G401.6 (cell line): ENCODE data around the gene STRN4.
"Not testable (repeated sequence)": the region's sequence is repeated elsewhere in the genome, so short reads cannot be mapped to it uniquely, and the experiment has no call there.

ENCODE experiments used
- FAIRE-seq: peaks from 2 replicates; lab custom pipeline; 2012; peaks lifted over from hg19 to GRCh38; lab: Jason Lieb, UNC

Gene STRN4, protein sequence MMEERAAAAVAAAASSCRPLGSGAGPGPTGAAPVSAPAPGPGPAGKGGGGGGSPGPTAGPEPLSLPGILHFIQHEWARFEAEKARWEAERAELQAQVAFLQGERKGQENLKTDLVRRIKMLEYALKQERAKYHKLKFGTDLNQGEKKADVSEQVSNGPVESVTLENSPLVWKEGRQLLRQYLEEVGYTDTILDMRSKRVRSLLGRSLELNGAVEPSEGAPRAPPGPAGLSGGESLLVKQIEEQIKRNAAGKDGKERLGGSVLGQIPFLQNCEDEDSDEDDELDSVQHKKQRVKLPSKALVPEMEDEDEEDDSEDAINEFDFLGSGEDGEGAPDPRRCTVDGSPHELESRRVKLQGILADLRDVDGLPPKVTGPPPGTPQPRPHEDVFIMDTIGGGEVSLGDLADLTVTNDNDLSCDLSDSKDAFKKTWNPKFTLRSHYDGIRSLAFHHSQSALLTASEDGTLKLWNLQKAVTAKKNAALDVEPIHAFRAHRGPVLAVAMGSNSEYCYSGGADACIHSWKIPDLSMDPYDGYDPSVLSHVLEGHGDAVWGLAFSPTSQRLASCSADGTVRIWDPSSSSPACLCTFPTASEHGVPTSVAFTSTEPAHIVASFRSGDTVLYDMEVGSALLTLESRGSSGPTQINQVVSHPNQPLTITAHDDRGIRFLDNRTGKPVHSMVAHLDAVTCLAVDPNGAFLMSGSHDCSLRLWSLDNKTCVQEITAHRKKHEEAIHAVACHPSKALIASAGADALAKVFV

DNA sequence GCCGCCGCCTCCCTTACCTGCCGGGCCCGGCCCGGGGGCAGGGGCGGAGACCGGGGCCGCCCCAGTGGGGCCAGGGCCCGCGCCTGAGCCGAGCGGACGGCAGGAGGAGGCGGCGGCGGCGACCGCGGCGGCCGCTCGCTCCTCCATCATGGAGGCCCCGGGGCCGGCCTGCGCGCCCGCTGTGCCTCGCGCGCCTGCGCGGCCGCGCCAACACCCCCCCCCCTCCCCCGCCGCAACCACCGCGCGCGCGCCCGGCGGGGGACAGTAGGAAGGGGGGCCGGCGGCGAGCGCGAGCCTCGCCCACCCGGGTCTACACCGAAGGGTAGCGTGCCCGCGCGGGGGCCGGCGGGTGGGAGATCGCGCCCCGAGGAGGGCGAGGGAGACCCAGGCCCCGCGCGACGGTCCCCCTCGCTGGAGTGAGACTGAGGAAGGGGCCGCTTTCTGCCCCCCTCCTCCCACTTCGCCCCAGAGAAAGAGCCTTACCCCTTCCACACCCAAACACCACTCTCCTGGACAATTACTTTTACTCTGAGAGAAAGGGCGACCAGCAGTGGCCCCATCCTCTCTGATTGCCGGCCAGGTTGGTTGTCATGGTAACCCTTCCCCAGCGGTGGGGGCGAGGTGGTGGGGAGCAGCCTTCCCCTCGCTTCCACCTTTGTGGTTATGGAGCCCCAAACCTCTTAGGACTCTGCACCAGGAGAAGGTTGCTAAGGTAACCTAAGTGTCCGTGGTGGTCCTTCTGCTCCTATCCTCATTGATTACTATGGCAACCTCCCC is at the start of gene STRN4:
TSS of gene STRN4 (minus strand) at position 170 of the 777 bp plus-strand sequence. CDS start at position 150, 20 bp downstream.
- no peak for FAIRE-seq

DNA sequence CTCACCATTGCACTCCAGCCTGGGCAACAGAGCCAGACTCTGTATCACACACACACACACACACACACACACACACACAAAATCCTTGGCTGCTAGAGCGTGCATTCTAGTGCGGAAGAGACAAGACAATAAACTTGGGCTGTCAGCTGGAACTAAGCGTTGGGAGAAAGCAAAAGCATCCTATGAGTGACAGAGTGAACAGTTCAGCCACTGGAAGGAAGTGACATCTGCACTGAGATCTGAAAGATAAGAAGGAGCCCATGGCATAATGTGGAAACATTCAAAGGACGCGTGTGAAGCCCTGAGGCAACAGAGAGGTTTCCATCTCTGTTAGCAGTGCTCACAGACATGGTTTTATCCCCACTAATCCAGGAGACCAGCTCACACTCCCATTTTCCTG is 45.7 kb upstream of the STRN4 start:
- no peak for FAIRE-seq

DNA sequence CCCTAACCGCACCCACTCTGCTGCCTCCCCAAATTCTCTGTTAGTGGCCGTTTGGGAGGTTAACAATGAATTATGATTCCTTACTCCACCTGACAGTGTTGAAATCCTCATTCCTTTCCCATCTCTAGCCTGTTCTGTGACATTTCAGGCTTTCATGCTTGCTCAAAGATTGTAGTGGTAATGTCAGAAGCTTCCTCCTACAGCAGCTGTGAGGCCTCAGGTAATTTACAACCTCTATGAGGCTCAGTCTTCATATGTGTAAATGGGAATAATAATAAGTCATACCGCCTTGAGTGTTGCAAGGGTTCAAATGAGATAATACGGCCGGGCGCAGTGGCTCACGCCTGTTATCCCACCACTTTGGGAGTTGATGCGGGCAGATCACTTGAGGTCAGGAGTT is 43.1 kb upstream of the STRN4 start:
- no peak for FAIRE-seq

DNA sequence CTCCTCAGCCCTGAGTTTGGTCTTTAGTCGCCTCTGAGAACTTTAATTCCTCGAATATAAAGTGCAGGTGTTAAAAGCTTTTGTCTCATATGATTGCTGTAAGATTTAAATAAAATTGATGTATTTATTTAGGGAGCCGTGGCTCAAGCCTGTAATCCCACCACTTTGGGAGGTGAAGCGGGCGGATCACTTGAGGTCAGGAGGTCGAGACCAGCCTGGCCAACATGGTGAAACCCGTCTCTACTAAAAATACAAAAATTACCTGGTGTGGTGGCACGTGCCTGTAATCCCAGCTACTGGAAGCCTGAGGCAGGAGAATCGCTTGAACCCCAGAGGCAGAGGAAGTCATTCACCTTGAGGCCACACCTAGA is 42.7 kb upstream of the STRN4 start:
- no peak for FAIRE-seq

DNA sequence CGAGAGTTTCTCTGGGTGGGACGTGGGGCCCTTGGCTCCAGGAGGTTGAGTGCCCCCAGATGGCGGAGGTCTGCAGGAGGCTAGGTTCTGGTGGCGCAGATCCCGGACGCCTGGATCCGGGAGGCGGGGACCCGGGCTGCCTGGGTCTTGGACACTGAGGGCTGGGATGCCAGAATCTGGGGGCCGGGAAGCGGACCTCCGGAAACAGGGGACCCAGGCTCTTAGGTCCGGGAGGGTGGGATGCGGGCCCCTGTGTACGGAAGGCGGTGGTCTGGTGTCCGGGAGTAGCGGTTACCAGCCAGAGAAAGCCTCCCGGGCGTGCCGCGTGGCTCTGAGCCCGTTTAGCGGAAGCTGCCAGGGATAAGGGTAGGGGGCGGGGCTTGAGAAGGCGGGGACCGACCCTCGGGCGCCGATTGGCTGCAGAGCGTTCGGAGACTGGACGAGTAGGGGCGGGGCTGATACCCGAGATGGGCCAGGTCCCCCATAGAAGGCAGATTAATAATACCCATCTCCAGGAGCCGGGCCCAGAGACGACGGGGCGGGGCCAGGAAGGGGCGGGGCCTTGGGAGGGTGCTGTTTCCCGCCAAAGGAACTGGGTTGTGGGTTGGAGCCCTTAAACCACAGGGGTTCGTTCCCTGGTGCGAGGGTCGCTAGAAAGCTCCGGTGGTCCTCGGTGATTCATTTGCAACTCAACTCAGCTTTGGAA is 42.2 kb upstream of the STRN4 start, which contains the start of gene SLC1A5:
TSS of gene SLC1A5 (minus strand) at position 333 of the 706 bp plus-strand sequence. CDS start 629 bp downstream, outside the sequence.
- peak; percentile 94 for FAIRE-seq

DNA sequence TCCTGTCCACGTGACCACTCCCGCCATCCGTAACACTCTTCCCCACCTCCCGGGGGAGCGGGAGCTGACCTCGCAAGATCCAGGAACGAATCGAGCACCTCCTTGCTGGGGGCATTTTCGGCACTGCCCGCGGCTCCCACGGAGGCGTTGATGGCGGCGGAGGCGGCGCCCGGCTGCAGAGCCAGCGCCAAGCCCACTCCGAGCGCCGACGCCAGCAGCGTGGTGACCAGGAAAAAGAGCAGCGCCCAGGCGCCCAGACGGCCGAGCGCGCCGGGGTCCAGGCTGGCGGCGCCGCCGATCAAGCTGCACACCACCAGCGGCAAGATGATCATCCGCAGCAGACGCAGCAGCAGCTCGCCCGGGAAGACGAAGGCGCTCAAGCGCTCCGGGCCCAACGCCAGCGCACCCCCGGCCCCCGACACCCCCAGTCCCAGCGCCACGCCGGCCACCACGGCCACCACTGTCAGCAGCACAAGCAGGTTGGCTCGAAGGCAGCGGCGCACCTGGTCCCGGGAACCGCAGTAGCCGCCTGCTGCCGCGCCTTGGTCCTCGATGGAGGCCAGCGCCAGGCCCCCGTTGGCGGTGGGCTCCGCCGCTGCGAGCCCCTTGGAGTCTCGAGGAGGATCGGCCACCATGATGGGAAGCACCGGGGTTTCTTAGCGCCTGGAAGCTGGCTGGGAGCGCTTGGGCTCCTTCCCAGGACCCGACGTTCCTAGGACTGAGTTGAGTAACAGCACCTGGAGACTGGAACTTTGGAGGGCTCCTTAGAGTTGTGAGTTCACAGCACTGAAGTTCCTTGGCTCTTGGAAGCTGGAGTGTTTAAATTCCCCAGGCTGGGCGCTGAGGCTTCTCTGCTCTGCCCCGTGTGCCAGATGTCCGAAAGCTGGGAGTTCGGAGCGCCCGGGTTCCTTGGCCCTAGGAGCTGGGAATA is 41.3 kb upstream of the STRN4 start:
- no peak for FAIRE-seq

DNA sequence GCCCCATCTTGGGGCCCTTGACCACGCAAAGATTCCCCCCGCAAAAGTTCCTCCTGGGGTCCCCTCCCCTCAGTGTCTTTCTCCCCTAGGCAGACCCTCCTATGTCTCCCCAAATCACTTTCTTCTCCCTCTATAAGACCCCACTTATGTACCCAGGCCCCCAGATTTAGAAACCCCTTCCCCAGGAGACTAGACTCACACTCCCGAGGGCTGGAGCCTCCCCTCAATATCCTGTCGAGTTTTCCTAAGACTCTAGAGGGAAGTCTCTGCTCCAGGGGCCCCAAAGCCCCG is 40.7 kb upstream of the STRN4 start:
- no peak for FAIRE-seq

DNA sequence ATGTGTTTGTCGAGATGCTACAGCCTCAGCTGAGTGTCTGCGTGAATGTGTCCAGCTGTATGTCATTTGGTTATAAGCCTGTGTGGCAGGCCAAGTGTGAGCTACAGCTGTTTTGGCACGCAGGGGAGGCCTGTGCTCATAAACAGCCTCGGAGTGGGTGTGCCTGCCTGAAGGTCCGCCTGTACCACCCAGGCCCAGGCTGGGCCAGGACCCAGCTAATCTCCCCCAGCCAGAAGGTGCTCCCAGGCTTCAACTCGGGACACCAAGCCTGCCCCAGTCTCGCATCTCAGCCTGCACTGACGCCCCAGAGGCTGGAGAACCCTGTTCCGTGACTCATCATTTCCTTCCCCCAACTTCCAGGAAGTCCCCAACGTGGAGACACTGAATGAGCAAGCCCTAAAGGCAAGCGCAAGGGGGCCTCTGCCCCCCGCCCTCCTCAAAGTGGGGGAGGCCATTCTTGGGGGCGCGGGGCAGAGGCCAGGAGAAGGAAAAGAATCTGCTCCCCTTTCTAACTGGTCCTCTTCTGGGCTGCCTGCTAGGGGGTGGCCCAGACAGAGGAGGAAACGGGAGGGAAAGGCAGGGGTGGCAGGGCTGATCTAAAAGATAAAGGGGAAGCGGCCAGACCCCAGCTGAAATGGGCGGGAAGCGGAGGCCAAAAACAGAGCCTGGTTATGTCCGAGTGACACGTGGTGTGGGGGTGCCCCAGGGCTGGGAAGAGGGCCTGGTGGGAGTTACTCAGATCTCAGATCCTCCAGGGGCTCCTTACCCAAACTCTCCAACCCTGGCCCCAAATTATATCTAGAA is 40.2 kb upstream of the STRN4 start:
- FAIRE-seq = no peak

DNA sequence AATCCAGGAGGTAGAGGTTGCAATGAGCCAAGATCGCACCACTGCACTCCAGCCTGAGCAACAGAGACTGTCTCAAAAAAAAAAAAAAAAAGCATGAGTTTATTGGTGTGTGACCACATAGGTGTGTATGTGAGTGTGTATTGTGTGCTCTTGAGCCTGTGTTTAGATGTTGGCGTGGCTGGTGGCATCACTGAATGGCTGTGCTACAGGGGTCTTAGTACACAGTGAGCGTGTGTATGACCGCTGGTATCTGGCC is 39.7 kb upstream of the STRN4 start:
- no peak for FAIRE-seq

DNA sequence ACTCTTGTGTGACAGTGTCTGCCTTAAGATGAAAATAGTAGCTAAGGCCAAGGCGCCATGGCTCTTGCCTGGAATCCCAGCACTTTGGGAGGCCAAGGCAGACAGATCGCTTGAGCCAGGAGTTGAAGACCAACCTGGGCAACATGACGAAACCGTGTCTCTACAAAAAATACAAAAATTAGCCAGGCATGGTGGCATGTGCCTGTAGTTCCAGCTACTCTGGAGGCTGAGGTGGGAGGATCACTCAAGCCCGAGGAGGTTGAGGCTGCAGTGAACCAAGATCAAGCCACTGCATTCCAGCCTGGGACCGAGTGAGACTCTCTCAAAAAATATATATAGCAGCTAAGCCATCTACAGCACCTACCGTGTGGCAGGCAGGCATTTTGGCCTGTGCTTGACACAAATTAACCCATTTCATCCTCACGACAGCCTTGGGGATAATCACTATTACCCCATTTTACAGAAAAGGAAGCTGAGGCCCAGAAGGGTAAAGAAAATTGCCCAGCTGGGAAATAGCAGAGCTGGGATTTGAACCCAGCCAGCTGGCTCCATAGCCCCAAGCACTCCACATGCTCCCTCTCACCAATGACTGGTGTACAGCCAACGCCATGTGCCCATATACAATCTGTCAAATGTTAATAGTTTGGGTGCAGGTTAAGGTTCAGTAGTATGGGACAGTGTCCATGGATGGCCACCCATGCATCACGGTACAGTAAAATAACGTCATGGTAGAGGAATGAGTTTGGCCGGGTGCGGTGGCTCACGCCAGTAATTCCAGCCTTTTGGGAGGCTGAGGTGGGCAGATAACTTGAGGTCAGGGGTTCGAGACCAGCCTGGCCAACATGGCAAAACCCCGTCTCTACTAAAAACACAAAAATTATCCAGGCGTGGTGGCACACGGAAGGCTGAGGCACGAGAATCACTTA is 39.1 kb upstream of the STRN4 start:
- FAIRE-seq = no peak

DNA sequence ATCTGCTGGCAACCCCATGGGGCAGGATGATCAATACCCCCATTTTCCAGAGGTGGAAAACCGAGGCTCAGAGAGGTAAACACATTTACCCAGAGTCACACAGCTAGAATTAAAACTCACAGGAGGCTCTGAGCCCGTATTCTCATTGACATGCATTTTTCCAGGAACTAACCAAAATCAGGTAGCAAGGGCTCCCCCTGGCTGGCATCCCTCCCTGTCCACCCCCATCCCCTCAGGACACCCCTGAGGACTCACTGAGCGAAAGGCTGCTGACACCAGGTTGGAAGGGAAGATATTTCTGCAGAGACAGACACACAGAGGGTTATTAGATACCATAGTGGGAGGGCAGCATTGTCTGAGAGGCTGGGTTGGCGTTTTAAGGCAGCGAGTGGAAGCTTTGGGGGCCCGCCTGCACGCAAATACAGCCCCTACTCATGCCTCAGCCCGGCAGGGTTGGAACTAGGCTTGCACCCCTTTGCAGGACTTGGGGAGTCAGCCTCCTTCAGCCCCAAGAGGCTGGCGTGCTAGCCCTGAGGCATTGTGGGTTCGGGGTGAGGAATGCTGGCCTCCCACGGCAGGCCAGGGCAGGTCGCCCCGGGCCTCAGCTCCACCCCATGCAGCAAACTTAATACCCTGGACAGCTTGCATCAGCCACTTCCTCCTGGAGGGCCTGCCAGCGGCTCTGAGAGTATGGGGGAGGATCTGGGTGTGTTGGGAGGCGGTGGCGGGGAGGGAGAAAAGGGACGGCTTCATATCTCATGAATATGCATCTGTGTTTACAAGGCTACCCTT is 38.2 kb upstream of the STRN4 start:
- no peak for FAIRE-seq

DNA sequence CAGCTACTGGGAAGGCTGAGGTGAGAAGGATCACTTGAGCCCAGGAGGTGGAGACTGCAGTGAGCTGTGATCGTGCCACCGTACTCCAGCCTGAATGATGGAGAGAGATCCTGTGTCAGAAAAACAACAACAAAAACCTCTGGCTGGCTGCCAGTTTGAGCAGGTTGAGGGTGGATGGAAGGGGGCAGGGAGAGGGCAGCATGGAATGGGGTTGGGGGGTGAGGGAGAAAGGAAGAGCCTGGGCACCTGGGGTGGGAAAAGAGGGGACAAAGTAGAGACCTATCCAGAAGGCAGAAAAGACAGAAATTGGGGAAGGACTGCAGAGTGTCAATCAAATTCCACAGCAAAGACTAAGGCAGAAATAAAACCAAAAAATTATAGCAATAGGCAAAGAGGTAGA is 37.4 kb upstream of the STRN4 start:
- FAIRE-seq = no peak

DNA sequence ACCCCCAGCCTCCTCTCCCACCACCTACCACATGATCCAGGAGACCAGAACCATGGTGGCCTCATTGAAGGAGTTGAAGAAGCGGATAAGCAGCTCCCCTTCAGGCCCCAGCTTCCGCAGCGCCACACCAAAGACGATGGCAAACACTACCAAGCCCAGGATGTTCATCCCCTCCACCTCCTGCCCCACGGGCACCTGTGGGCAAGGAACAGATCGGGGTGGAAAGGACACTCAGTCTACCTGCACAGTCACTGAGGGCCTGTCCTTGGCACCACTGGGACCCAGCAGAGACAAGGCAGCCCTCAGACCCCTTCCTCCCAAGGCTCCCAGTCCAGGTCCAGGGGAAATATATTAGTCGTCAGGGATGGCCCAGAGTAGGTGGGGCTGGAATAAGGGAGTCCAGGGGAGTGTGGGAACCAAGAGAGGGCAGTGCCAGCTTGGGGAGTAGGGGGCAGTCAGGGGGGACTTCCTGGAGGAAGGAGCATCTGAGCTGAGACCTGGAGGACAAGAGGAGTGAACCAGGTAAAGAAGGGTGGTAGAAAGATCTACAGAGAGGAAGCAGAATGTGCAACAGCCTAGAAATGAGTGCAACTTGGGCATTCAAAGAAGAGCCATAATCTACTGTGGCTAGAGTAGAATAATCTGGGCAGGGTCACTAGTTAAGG is 36.2 kb upstream of the STRN4 start:
- no peak for FAIRE-seq

DNA sequence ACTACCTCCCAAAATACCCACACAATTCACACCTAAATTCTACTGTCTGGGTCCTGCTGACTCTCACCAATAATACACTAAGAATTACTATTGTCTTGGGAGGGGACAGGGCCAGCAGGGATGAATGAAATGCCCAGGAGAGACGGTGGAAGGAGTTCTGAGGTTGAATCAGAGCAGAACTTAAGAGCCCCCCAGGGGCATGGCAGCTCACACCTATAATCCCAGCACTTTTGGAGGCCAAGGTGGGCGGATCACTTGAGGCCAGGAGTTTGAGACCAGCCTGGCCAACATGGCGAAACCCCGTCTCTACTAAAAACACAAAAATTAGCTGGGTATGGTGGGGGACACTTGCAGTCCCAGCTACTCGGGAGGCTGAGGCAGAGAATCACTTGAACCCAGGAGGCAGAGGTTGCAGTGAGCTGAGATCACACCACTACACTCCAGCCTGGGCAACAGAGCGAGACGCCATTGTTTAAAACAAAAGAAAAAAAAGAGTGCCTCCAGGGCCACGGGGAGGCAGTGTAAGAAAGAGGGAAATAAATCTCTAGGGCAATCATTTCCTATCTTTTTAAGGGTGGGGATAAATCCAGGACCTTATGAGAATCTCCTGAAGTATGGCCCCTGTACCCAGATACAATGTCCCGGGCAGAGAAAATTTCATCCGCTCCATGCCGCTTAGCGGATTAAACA is 31.9 kb upstream of the STRN4 start:
- FAIRE-seq = not testable (repeated sequence)

DNA sequence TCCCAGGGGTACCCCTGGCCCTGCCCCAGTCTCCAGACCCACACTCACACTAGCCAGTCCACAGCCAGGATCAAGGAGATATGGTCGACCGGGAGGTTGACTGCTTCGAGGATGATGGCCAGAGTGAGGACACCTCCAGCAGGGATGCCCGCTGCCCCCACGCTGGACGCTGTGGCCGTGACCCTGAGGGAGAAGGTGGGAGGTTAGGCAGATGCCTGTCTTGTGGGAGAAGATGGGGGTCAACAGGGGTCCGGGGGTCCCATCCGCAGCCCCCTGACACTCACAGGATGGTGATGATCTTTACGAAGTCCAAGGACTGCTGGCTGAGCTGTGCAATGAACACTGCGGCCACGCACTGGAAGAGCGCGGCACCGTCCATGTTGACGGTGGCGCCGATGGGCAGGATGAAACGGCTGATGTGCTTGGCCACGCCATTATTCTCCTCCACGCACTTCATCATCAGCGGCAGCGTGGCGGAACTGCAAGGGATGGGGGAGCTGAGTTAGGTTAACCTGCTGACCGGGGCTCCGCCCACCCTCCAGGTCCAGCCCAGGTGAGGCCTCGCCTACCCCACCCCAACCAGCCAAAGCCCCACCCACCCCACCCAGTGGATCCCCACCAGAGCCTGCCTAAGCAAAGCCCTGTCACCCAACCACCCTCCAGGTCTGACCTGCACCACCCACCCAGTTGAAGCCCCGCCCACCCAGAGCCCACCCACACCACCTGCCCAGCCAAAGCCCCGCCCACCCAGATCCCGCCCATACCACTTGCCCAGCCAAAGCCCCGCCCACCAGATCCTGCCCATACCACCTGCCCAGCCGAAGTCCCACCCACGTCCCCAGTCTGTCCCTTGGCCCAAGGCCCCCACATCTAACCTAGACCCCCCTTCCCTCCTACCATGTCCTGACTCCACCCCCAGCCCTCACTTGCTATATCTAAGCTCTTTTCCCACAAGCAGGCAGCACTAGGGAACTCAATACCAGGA is 31.0 kb upstream of the STRN4 start:
- no peak for FAIRE-seq

DNA sequence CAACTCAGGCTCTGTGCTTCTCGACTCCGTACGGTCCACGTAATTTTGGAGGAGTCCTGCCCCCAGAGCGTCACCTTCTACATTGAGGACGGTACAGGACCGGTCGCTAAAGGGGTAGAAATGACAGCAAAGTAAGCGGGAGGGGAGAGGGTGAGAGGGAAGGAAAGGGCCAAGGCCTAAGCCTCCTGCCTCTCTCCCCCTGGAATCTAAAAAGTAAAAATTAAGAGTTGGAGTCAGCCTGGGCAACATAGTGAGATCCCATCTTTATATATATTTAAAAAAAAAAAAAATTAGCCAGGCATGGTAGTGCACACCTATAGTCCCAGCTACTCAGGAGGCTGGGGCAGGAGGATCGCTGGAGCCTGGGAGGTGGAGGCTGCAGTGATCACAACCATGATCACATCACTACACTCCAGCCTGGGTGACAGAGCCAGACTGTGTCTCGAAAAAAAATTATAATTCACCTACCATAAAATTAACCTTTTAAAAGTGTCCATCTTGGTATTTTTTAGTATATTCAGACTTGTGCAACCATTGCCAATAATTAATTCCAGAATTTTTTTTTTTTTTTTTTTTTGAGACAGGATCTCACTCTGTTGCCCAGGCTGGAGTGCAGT is 29.5 kb upstream of the STRN4 start:
- FAIRE-seq = no peak
